NCI-H187 (cell line): ENCODE data around the gene HUWE1.

Experiments
- DNase-seq, 2 experiments: peaks; one replicate each; lab custom pipeline; 2025; lab: John Stamatoyannopoulos, UW

HUWE1 gene

GRCh38 chrX:53684415-53685192, 1.9 kb downstream of the HUWE1 start:
- DNase-seq: no peak

GRCh38 chrX:53683556-53684414, 2.7 kb downstream of the HUWE1 start:
- DNase-seq: peak; percentile 87 to 92

GRCh38 chrX:53682885-53683555, 3.5 kb downstream of the HUWE1 start:
- no peak for DNase-seq

- no peak for DNase-seq
Observed at GRCh38 chrX:53681661-53682060, 4.9 kb downstream of the HUWE1 start.

- DNase-seq: no peak
Observed at GRCh38 chrX:53678667-53679066, 7.9 kb downstream of the HUWE1 start.

GRCh38 chrX:53677286-53677685, 9.2 kb downstream of the HUWE1 start:
- no peak for DNase-seq

GRCh38 chrX:53674581-53674980, 11.9 kb downstream of the HUWE1 start:
- DNase-seq: no peak

GRCh38 chrX:53669258-53669657, 17.3 kb downstream of the HUWE1 start:
- DNase-seq: no peak

GRCh38 chrX:53666171-53666570, 20.3 kb downstream of the HUWE1 start:
- DNase-seq: no peak

- DNase-seq: no peak
Observed at GRCh38 chrX:53660004-53660403, 26.5 kb downstream of the HUWE1 start.

- no peak for DNase-seq
Observed at GRCh38 chrX:53659039-53659438, 27.5 kb downstream of the HUWE1 start.

- no peak for DNase-seq
Observed at GRCh38 chrX:53656845-53657244, 29.7 kb downstream of the HUWE1 start.

GRCh38 chrX:53654376-53654775, 32.1 kb downstream of the HUWE1 start:
- DNase-seq: no peak

- no peak for DNase-seq
Observed at GRCh38 chrX:53644751-53645150, 41.8 kb downstream of the HUWE1 start.

- no peak for DNase-seq
Observed at GRCh38 chrX:53642337-53642736, 44.2 kb downstream of the HUWE1 start.

GRCh38 chrX:53639257-53639656, 47.3 kb downstream of the HUWE1 start:
- no peak for DNase-seq

- no peak for DNase-seq
Observed at GRCh38 chrX:53637479-53637878, 49.0 kb downstream of the HUWE1 start.

- DNase-seq: no peak
Observed at GRCh38 chrX:53631156-53631555, 55.4 kb downstream of the HUWE1 start.

- DNase-seq: no peak
Observed at GRCh38 chrX:53630261-53630660, 56.3 kb downstream of the HUWE1 start.

GRCh38 chrX:53622431-53622830, 64.1 kb downstream of the HUWE1 start:
- no peak for DNase-seq

- no peak for DNase-seq
Observed at GRCh38 chrX:53621418-53621986, 65.0 kb downstream of the HUWE1 start.

- DNase-seq: no peak
Observed at GRCh38 chrX:53616946-53617345, 69.6 kb downstream of the HUWE1 start.
